WTC11 (cell line): Measurements from ENCODE around the gene RFC1. TPM values are rescaled to one million over a fixed set of nuclear protein-coding genes. Genes with fewer than 3 reads are reported as not detected.

ENCODE experiments used
- ATAC-seq: fragments of 200-7000 bp; cut with Tn5 transposase; 2 replicates; pipeline ENCODE4 v1.10.0; 2021; ENCODE audit warnings: mild to moderate bottlenecking, moderate library complexity
- CTCF ChIA-PET: fragments of 300-600 bp; sonication (Branson Sonifier 250); formaldehyde crosslinking; loops from one replicate; lab custom pipeline; 2021; ENCODE audit warnings: antibody characterized with exemption; lab: Charles Lee
- POLR2A ChIA-PET: fragments of 350-600 bp; sonication (Branson Sonifier 250); formaldehyde crosslinking; loops from one replicate; lab custom pipeline; 2021; ENCODE audit warnings: antibody characterized with exemption; lab: Charles Lee
- DNase-seq: peaks from one replicate; pipeline ENCODE4 v3.0.0; 2021; ENCODE audit warnings: low spot score
- H3K27ac Mint-ChIP-seq: 2 replicates; pipeline ENCODE4 v1.8.0; 2021; ENCODE audit warnings: mixed read lengths
- H3K27me3 Mint-ChIP-seq: 2 replicates; pipeline ENCODE4 v1.8.0; 2021; ENCODE audit warnings: low read depth, mild to moderate bottlenecking, moderate library complexity, mixed read lengths
- H3K36me3 Mint-ChIP-seq: 2 replicates; pipeline ENCODE4 v1.8.0; 2021; ENCODE audit warnings: mixed read lengths
- H3K4me1 Mint-ChIP-seq: 2 replicates; pipeline ENCODE4 v1.8.0; 2022; ENCODE audit warnings: mixed read lengths
- H3K4me3 Mint-ChIP-seq: 2 replicates; pipeline ENCODE4 v1.8.0; 2021; ENCODE audit warnings: mild to moderate bottlenecking, moderate library complexity, mixed read lengths
- H3K9me3 Mint-ChIP-seq: 2 replicates; pipeline ENCODE4 v1.8.0; 2021; ENCODE audit warnings: mixed read lengths
- AR ChIP-seq: fragments of 250-450 bp; sonication (Bioruptor Pico); IDR thresholded peaks from 2 replicates; pipeline ENCODE4 v1.9.0; 2021; ENCODE audit warnings: mild to moderate bottlenecking
- ATF2 ChIP-seq: sonication (generic); formaldehyde crosslinking; IDR thresholded peaks from 2 replicates; pipeline ENCODE4 v1.8.1; 2022; ENCODE audit warnings: low read depth, missing genetic modification reagents, borderline replicate concordance
- CBFB ChIP-seq: sonication (generic); formaldehyde crosslinking; IDR thresholded peaks from 2 replicates; pipeline ENCODE4 v1.8.1; 2022; ENCODE audit warnings: mild to moderate bottlenecking, low read depth, missing genetic modification reagents
- JUN ChIP-seq: sonication (generic); formaldehyde crosslinking; IDR thresholded peaks from 2 replicates; pipeline ENCODE4 v1.8.0; 2023; ENCODE audit warnings: mild to moderate bottlenecking, missing genetic modification reagents
- NFE2L1 ChIP-seq: sonication (generic); formaldehyde crosslinking; IDR thresholded peaks from 2 replicates; pipeline ENCODE4 v1.8.1; 2023; ENCODE audit warnings: missing genetic modification reagents
- SOX15 ChIP-seq: fragments of 250-450 bp; sonication (Bioruptor Pico); IDR thresholded peaks from 2 replicates; pipeline ENCODE4 v1.9.0; 2021; ENCODE audit warnings: mild to moderate bottlenecking
- TCF7 ChIP-seq: sonication (generic); formaldehyde crosslinking; IDR thresholded peaks from 2 replicates; pipeline ENCODE4 v1.8.0; 2022; ENCODE audit warnings: mild to moderate bottlenecking, low read depth, missing genetic modification reagents, moderate library complexity
- total RNA-seq: library from RNA; stranded (reverse); gene quantifications from 3 replicates; pipeline ENCODE4 v1.2.3, GENCODE V29; 2021
- TF ChIP-seq, protein P1 (sequence below): fragments of 250-450 bp; sonication (Bioruptor Pico); IDR thresholded peaks from 2 replicates; pipeline ENCODE4 v1.9.0; 2021; ENCODE audit warnings: moderate library complexity, mild to moderate bottlenecking, inconsistent platforms, borderline replicate concordance
- TF ChIP-seq, protein P2 (sequence below): fragments of 250-450 bp; sonication (Bioruptor Pico); IDR thresholded peaks from 2 replicates; pipeline ENCODE4 v1.9.0; 2021; ENCODE audit warnings: mild to moderate bottlenecking
- TF ChIP-seq, protein P3 (sequence below): sonication (generic); formaldehyde crosslinking; IDR thresholded peaks from 2 replicates; pipeline ENCODE4 v1.8.1; 2023; ENCODE audit warnings: mild to moderate bottlenecking, missing genetic modification reagents, moderate library complexity
- TF ChIP-seq, protein P4 (sequence below): sonication (generic); formaldehyde crosslinking; IDR thresholded peaks from 2 replicates; pipeline ENCODE4 v1.8.1; 2022; ENCODE audit warnings: missing genetic modification reagents, borderline replicate concordance

RFC1 gene
- total RNA-seq, 1 experiment from 2014 or later = 59.4 TPM

DNA sequence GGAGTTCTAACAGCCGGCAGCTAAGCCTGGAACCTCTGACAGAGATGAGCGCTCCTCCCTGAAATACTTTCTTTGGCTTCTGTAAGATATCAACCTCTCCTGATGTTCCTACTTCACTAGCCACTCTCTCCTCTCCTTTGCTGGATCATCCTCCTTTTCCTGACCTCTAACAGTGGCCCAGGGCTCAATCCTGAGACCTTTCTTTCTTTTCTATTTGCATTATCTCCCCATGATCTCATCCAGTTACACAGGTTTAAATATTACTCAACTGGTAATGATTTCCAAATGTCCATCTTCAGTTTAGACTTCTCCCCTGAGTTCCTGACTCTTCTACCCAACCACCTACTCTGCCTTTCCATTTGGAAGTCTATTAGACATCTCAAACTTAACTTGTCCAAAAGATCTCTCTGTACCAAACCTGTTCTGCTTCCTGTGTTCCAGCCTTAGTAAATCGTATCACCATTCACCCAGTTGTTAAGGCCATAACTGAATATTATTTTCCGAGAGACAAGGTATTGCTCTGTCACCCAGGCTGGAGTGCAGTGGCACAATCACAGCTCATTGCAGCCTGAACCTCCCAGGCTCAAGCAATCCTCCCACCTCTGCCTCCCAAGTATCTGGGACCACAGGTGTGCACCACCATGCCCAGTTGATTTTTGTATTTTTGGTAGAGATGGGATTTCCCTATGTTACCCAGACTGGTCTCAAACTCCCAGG lies 41.1 kb downstream of the RFC1 start:
- Mint-ChIP-seq H3K27me3 (no peaks in the 10 kb centered on the region), H3K27ac (no peak overlapping the region)
- no peak for DNase-seq
- TF ChIP-seq ATF2 (CRISPR knock-in tag) = no peak
- TF ChIP-seq, all 79 proteins: peak for 0
- Mint-ChIP-seq H3K36me3 (peaks cover 22% of the 10 kb centered on the region), H3K4me1 (no peaks in the 10 kb centered on the region), H3K4me3 (no peak overlapping the region), H3K9me3 (no peaks in the 10 kb centered on the region)
- ATAC-seq = no peak
- CTCF ChIA-PET = no interaction called here
- POLR2A ChIA-PET = no interaction called here

DNA sequence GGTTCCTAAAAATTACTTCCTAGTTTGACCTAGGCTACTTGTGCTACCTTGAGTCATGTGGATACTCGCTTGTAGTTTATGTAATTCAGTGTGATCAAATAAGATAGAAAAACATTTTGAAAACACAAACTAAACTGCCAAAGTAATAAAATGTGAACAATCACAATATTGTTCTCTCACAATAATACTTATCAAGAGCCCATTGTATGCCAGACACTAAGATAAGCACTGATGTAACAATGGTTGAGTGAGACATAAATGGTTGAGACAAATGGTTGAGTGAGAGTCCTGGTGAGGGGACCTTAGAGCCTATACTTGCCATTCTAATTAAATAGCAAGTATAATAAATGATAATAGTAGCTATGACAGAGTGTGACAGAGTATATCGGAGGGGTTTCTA lies 41.7 kb downstream of the RFC1 start:
- ChIA-PET CTCF (no interaction called here), POLR2A (no interaction called here)
- Mint-ChIP-seq H3K4me1 (no peaks in the 10 kb centered on the region), H3K4me3 (no peak overlapping the region), H3K9me3 (no peaks in the 10 kb centered on the region), H3K36me3 (peaks cover 27% of the 10 kb centered on the region), H3K27ac (no peak overlapping the region), H3K27me3 (no peaks in the 10 kb centered on the region)
- DNase-seq (no peak), ATAC-seq (no peak)
- TF ChIP-seq, protein P1, sequence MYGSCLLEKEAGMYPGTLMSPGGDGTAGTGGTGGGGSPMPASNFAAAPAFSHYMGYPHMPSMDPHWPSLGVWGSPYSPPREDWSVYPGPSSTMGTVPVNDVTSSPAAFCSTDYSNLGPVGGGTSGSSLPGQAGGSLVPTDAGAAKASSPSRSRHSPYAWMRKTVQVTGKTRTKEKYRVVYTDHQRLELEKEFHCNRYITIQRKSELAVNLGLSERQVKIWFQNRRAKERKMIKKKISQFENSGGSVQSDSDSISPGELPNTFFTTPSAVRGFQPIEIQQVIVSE (CRISPR knock-in tag) = no peak
- TF ChIP-seq AR (no peak), TCF7 (CRISPR knock-in tag) (no peak)
- TF ChIP-seq, protein P2, sequence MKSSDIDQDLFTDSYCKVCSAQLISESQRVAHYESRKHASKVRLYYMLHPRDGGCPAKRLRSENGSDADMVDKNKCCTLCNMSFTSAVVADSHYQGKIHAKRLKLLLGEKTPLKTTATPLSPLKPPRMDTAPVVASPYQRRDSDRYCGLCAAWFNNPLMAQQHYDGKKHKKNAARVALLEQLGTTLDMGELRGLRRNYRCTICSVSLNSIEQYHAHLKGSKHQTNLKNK (CRISPR knock-in tag) = no peak
- TF ChIP-seq, protein P3, sequence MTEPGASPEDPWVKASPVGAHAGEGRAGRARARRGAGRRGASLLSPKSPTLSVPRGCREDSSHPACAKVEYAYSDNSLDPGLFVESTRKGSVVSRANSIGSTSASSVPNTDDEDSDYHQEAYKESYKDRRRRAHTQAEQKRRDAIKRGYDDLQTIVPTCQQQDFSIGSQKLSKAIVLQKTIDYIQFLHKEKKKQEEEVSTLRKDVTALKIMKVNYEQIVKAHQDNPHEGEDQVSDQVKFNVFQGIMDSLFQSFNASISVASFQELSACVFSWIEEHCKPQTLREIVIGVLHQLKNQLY (CRISPR knock-in tag) = no peak

GRCh38 chr4:39323821-39324220 lies 42.3 kb downstream of the RFC1 start:
- ATAC-seq (no peak), DNase-seq (no peak)
- Mint-ChIP-seq H3K27ac (no peak overlapping the region), H3K9me3 (no peaks in the 10 kb centered on the region), H3K27me3 (no peaks in the 10 kb centered on the region), H3K36me3 (peaks cover 27% of the 10 kb centered on the region), H3K4me1 (no peaks in the 10 kb centered on the region), H3K4me3 (no peak overlapping the region)
- TF ChIP-seq, protein P1 (CRISPR knock-in tag) = no peak
- no peak for TF ChIP-seq JUN (CRISPR knock-in tag)
- no peak for TF ChIP-seq CBFB (CRISPR knock-in tag)
- TF ChIP-seq, protein P4, sequence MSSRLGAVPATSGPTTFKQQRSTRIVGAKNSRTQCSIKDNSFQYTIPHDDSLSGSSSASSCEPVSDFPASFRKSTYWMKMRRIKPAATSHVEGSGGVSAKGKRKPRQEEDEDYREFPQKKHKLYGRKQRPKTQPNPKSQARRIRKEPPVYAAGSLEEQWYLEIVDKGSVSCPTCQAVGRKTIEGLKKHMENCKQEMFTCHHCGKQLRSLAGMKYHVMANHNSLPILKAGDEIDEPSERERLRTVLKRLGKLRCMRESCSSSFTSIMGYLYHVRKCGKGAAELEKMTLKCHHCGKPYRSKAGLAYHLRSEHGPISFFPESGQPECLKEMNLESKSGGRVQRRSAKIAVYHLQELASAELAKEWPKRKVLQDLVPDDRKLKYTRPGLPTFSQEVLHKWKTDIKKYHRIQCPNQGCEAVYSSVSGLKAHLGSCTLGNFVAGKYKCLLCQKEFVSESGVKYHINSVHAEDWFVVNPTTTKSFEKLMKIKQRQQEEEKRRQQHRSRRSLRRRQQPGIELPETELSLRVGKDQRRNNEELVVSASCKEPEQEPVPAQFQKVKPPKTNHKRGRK (CRISPR knock-in tag) = no peak
- TF ChIP-seq NFE2L1 = no peak
- no peak for TF ChIP-seq SOX15
- ChIA-PET CTCF (no interaction called here), POLR2A (no interaction called here)
